Measurements from ENCODE around the gene LAMP2. TPM values are rescaled to one million over a fixed set of nuclear protein-coding genes. Genes with fewer than 3 reads are reported as not detected.

The LAMP2 gene
- total and polyA plus RNA-seq, 4 donors, result 35.8 to 101 (median 56.3) TPM

DNA sequence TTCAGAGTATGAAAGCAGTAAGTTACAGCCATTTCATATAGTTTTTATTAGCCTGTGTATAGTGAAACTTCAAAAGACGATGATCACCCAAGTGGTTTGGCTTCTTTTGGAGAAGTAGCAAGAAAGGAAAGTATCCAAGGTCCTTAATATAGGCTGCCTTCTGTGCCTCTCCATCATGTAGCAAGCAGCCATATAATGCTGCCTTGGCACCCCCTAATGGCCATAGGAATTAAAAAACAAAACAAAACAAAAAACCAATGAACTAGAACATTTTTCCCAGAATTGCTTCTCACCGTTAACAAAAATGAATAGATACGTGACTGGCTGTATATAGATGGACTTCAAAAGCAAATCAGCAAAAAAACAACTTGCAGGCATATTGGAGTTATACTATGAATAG lies 18.9 kb downstream of the LAMP2 start:
- no peaks in the 10 kb centered on the region for H3K4me1 ChIP-seq (ENCODE audit: control insufficient read depth in 1 of 2, insufficient read depth in 2 of 2, low read length in 2 of 2)

GRCh38 chrX:120446498-120446897 lies 22.6 kb downstream of the LAMP2 start:
- no peaks in the 10 kb centered on the region for H3K27me3 ChIP-seq (ENCODE audit: control insufficient read depth in 1 of 2, insufficient read depth in 2 of 2, low read length in 1 of 2)
- intact Hi-C loops (cut with DNase I), result no loop called here
- H3K4me1 ChIP-seq (ENCODE audit: control insufficient read depth in 1 of 2, insufficient read depth in 2 of 2, low read length in 2 of 2), result no peaks in the 10 kb centered on the region
- ATAC-seq (ENCODE audit: low FRiP score) (no peak), DNase-seq (no peak)
- no peak overlapping the region for H3K27ac ChIP-seq (ENCODE audit: low read depth in 1 of 2, low read length in 2 of 2)
- no peaks in the 10 kb centered on the region for H3K9me3 ChIP-seq (ENCODE audit: control insufficient read depth, low read length)
- 75 to 82% methylated on average over 8 of the region's 8 CpGs for WGBS, 2 donors
- H3K36me3 ChIP-seq (ENCODE audit: control insufficient read depth in 1 of 2, insufficient read depth in 2 of 2, low read length in 1 of 2), result no peaks in the 10 kb centered on the region
- no peak overlapping the region for H3K4me3 ChIP-seq (ENCODE audit: low read length in 2 of 2)

More for the DNA sequence above, 18.9 kb downstream of the LAMP2 start:
- DNase-seq (no peak), ATAC-seq (ENCODE audit: low FRiP score) (no peak)
- peaks cover 0 to 2% of the 10 kb centered on the region in 2 donors for H3K36me3 ChIP-seq (ENCODE audit: control insufficient read depth in 1 of 2, insufficient read depth in 2 of 2, low read length in 1 of 2)
- no peak overlapping the region for H3K4me3 ChIP-seq (ENCODE audit: low read length in 2 of 2)
- H3K27ac ChIP-seq (ENCODE audit: low read depth in 1 of 2, low read length in 2 of 2), result no peak overlapping the region
- no peaks in the 10 kb centered on the region for H3K27me3 ChIP-seq (ENCODE audit: control insufficient read depth in 1 of 2, insufficient read depth in 2 of 2, low read length in 1 of 2)
- intact Hi-C loops (cut with DNase I), result no loop called here
- 32 to 41% methylated on average over 3 of the region's 3 CpGs for WGBS, 2 donors
- H3K9me3 ChIP-seq (ENCODE audit: control insufficient read depth, low read length), result no peaks in the 10 kb centered on the region

GRCh38 chrX:120439921-120440320 lies 29.2 kb downstream of the LAMP2 start:
- Histone ChIP-seq H3K4me3 (ENCODE audit: low read length in 2 of 2) (no peak overlapping the region), H3K27me3 (ENCODE audit: control insufficient read depth in 1 of 2, insufficient read depth in 2 of 2, low read length in 1 of 2) (no peaks in the 10 kb centered on the region), H3K4me1 (ENCODE audit: control insufficient read depth in 1 of 2, insufficient read depth in 2 of 2, low read length in 2 of 2) (no peaks in the 10 kb centered on the region), H3K27ac (ENCODE audit: low read depth in 1 of 2, low read length in 2 of 2) (no peak overlapping the region), H3K9me3 (ENCODE audit: control insufficient read depth, low read length) (no peaks in the 10 kb centered on the region), H3K36me3 (ENCODE audit: control insufficient read depth in 1 of 2, insufficient read depth in 2 of 2, low read length in 1 of 2) (no peaks in the 10 kb centered on the region)
- intact Hi-C loops (cut with DNase I), result no loop called here
- WGBS, 2 donors, result 58 to 63% methylated on average over 3 of the region's 3 CpGs
- ATAC-seq (ENCODE audit: low FRiP score), result no peak
- no peak for DNase-seq

GRCh38 chrX:120429776-120430540 lies 39.1 kb downstream of the LAMP2 start:
- DNase-seq, result no peak

GRCh38 chrX:120428309-120428708 lies 40.8 kb downstream of the LAMP2 start:
- DNase-seq (no peak), ATAC-seq (ENCODE audit: low FRiP score) (no peak)
- H3K36me3 ChIP-seq (ENCODE audit: control insufficient read depth in 1 of 2, insufficient read depth in 2 of 2, low read length in 1 of 2), result no peaks in the 10 kb centered on the region
- WGBS, 2 donors, result 4 to 10% methylated on average over 2 of the region's 2 CpGs
- no peaks in the 10 kb centered on the region for H3K9me3 ChIP-seq (ENCODE audit: control insufficient read depth, low read length)
- H3K27ac ChIP-seq (ENCODE audit: low read depth in 1 of 2, low read length in 2 of 2), result no peak overlapping the region
- H3K27me3 ChIP-seq (ENCODE audit: control insufficient read depth in 1 of 2, insufficient read depth in 2 of 2, low read length in 1 of 2), result no peaks in the 10 kb centered on the region
- H3K4me1 ChIP-seq (ENCODE audit: control insufficient read depth in 1 of 2, insufficient read depth in 2 of 2, low read length in 2 of 2), result no peaks in the 10 kb centered on the region
- no peak overlapping the region for H3K4me3 ChIP-seq (ENCODE audit: low read length in 2 of 2)
- intact Hi-C loops (cut with DNase I), result no loop called here

More at GRCh38 chrX:120429776-120430540, 39.1 kb downstream of the LAMP2 start:
- Histone ChIP-seq H3K27me3 (ENCODE audit: control insufficient read depth in 1 of 2, insufficient read depth in 2 of 2, low read length in 1 of 2) (no peaks in the 10 kb centered on the region), H3K36me3 (ENCODE audit: control insufficient read depth in 1 of 2, insufficient read depth in 2 of 2, low read length in 1 of 2) (no peaks in the 10 kb centered on the region), H3K4me1 (ENCODE audit: control insufficient read depth in 1 of 2, insufficient read depth in 2 of 2, low read length in 2 of 2) (no peaks in the 10 kb centered on the region), H3K27ac (ENCODE audit: low read depth in 1 of 2, low read length in 2 of 2) (no peak overlapping the region), H3K4me3 (ENCODE audit: low read length in 2 of 2) (no peak overlapping the region), H3K9me3 (ENCODE audit: control insufficient read depth, low read length) (no peaks in the 10 kb centered on the region)
- WGBS, 2 donors, result 77 to 83% methylated on average over 2 of the region's 2 CpGs
- ATAC-seq (ENCODE audit: low FRiP score), result no peak
- intact Hi-C loops (cut with DNase I), result no loop called here

DNA sequence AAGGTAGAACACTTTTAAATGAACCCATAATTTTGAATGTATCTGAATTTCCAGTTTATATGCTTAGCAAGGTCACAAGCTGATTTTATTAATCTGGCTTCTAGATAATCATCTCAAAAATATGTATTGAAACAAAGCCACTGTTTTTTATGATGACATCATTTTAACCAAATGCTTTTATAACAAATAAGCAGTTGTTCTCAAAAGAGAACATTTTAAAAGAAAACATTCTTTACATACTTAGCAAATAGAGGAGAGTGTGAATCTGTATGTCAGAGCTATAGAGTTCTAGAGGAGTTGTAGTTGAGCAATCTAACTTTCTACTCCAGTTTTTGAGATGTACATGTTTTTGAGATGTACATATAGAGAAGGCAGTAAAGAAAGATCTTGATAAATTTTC lies 42.5 kb downstream of the LAMP2 start:
- Histone ChIP-seq H3K27ac (ENCODE audit: low read depth in 1 of 2, low read length in 2 of 2) (no peak overlapping the region), H3K4me1 (ENCODE audit: control insufficient read depth in 1 of 2, insufficient read depth in 2 of 2, low read length in 2 of 2) (no peaks in the 10 kb centered on the region), H3K36me3 (ENCODE audit: control insufficient read depth in 1 of 2, insufficient read depth in 2 of 2, low read length in 1 of 2) (no peaks in the 10 kb centered on the region), H3K27me3 (ENCODE audit: control insufficient read depth in 1 of 2, insufficient read depth in 2 of 2, low read length in 1 of 2) (no peaks in the 10 kb centered on the region), H3K4me3 (ENCODE audit: low read length in 2 of 2) (no peak overlapping the region), H3K9me3 (ENCODE audit: control insufficient read depth, low read length) (no peaks in the 10 kb centered on the region)
- DNase-seq, result no peak
- intact Hi-C loops (cut with DNase I), result no loop called here
- no peak for ATAC-seq (ENCODE audit: low FRiP score)

DNA sequence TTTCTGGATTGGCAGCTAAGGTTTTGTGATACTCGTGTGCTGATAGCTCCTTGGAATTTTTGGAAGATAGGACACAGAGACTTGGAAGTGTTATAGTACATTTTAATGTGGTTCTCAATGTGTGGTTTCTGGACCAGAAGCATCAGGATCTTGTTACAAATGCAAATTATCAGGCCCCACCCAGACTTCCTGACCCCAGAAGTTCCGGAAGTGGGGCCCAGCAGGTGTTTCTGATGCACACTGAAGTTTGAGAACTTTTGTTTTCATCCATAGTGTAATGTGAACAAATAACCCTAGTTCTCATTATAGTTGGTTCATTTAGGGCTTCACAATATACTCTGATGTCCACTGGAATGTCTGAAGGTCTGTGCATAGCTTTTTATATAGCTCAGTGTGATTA lies 49.6 kb downstream of the LAMP2 start:
- ATAC-seq (ENCODE audit: low FRiP score) (no peak), DNase-seq (no peak)
- Histone ChIP-seq H3K9me3 (ENCODE audit: control insufficient read depth, low read length) (no peaks in the 10 kb centered on the region), H3K4me3 (ENCODE audit: low read length in 2 of 2) (no peak overlapping the region), H3K4me1 (ENCODE audit: control insufficient read depth in 1 of 2, insufficient read depth in 2 of 2, low read length in 2 of 2) (no peaks in the 10 kb centered on the region), H3K27me3 (ENCODE audit: control insufficient read depth in 1 of 2, insufficient read depth in 2 of 2, low read length in 1 of 2) (no peaks in the 10 kb centered on the region), H3K36me3 (ENCODE audit: control insufficient read depth in 1 of 2, insufficient read depth in 2 of 2, low read length in 1 of 2) (no peaks in the 10 kb centered on the region), H3K27ac (ENCODE audit: low read depth in 1 of 2, low read length in 2 of 2) (no peak overlapping the region)
- WGBS, 2 donors, result 48 to 55% methylated on average over 2 of the region's 2 CpGs
- intact Hi-C loops (cut with DNase I), result no loop called here

- WGBS, 2 donors, result 55 to 71% methylated on average over 1 of the region's 1 CpG
- Histone ChIP-seq H3K36me3 (ENCODE audit: control insufficient read depth in 1 of 2, insufficient read depth in 2 of 2, low read length in 1 of 2) (no peaks in the 10 kb centered on the region), H3K27ac (ENCODE audit: low read depth in 1 of 2, low read length in 2 of 2) (no peak overlapping the region), H3K27me3 (ENCODE audit: control insufficient read depth in 1 of 2, insufficient read depth in 2 of 2, low read length in 1 of 2) (no peaks in the 10 kb centered on the region), H3K4me3 (ENCODE audit: low read length in 2 of 2) (no peak overlapping the region), H3K9me3 (ENCODE audit: control insufficient read depth, low read length) (peaks cover 1% of the 10 kb centered on the region), H3K4me1 (ENCODE audit: control insufficient read depth in 1 of 2, insufficient read depth in 2 of 2, low read length in 2 of 2) (no peaks in the 10 kb centered on the region)
- no peak for DNase-seq
- intact Hi-C loops (cut with DNase I), result no loop called here
- ATAC-seq (ENCODE audit: low FRiP score), result no peak
Observed at GRCh38 chrX:120408168-120408567, 60.9 kb downstream of the LAMP2 start.

GRCh38 chrX:120406638-120407037 lies 62.5 kb downstream of the LAMP2 start:
- WGBS, 2 donors, result 87 to 90% methylated on average over 5 of the region's 5 CpGs
- intact Hi-C loops (cut with DNase I), result no loop called here

More at GRCh38 chrX:120406638-120407037, 62.5 kb downstream of the LAMP2 start:
- Histone ChIP-seq H3K4me3 (ENCODE audit: low read length in 2 of 2) (no peak overlapping the region), H3K27me3 (ENCODE audit: control insufficient read depth in 1 of 2, insufficient read depth in 2 of 2, low read length in 1 of 2) (no peaks in the 10 kb centered on the region), H3K4me1 (ENCODE audit: control insufficient read depth in 1 of 2, insufficient read depth in 2 of 2, low read length in 2 of 2) (no peaks in the 10 kb centered on the region), H3K9me3 (ENCODE audit: control insufficient read depth, low read length) (peaks cover 1% of the 10 kb centered on the region), H3K36me3 (ENCODE audit: control insufficient read depth in 1 of 2, insufficient read depth in 2 of 2, low read length in 1 of 2) (no peaks in the 10 kb centered on the region), H3K27ac (ENCODE audit: low read depth in 1 of 2, low read length in 2 of 2) (no peak overlapping the region)
- DNase-seq (no peak), ATAC-seq (ENCODE audit: low FRiP score) (no peak)

Data from aorta (tissue), 5 donors.